GM12878 (cell line): ENCODE results near the gene TEX2. TPM values are rescaled to one million over a fixed set of nuclear protein-coding genes. Genes with fewer than 3 reads are reported as not detected.

Experiments used
- ATAC-seq: fragments of 200-7000 bp; cut with Tn5 transposase; 3 replicates; pipeline ENCODE4 v1.9.1; 2020; ENCODE audit warnings: mild to moderate bottlenecking, moderate library complexity
- BruUV-seq: library from RNA; stranded (reverse); fragments of 400-500 nt; replicated peaks from 2 replicates; lab custom pipeline; 2021; lab: Mats Ljungman, UMichigan
- CTCF ChIA-PET: fragments of 300-600 bp; sonication (Branson Sonifier 250); formaldehyde crosslinking; extraction: SDS; loops from one replicate; lab custom pipeline; 2021; ENCODE audit warnings: inconsistent platforms; lab: Yijun Ruan, JAX
- POLR2A ChIA-PET: fragments of 350-600 bp; formaldehyde crosslinking; extraction: SDS; loops from one replicate; lab custom pipeline; 2021; ENCODE audit warnings: inconsistent platforms; lab: Charles Lee
- RAD21 ChIA-PET: fragments of 300-600 bp; sonication (Branson Sonifier 250); formaldehyde crosslinking; loops from one replicate; lab custom pipeline; 2023; ENCODE audit warnings: antibody characterized with exemption; ENCODE audit not compliant: unreplicated experiment; lab: Charles Lee
- SMC1A ChIA-PET: fragments of 300-600 bp; sonication (Branson Sonifier 250); formaldehyde crosslinking; loops from one replicate; lab custom pipeline; 2023; ENCODE audit not compliant: unreplicated experiment, uncharacterized antibody; lab: Charles Lee
- DNase-seq: peaks from one replicate; pipeline ENCODE4 v3.0.0-alpha.2; 2011; ENCODE audit warnings: low read depth, low spot score
- FAIRE-seq: peaks from 3 replicates; lab custom pipeline; 2011; peaks lifted over from hg19 to GRCh38; lab: Jason Lieb, UNC
- H2AFZ ChIP-seq: 2 replicates; pipeline ENCODE4 v1.6.0; 2011; ENCODE audit warnings: low read depth, low read length, control low read depth; ENCODE audit not compliant: control insufficient read depth
- H3K27ac ChIP-seq: 2 replicates; pipeline ENCODE4 v1.5.1; 2011; ENCODE audit warnings: control low read depth; ENCODE audit not compliant: control insufficient read depth, insufficient read depth
- H3K27me3 ChIP-seq, 2 experiments: replicated peaks in 1 of 2; 2 replicates each; pipeline versions ENCODE4 v1.6.0 to v1.6.1; 2011; ENCODE audit warnings: low read length in 1 of 2; ENCODE audit not compliant: control insufficient read depth in 2 of 2, insufficient read depth in 2 of 2
- H3K36me3 ChIP-seq, 2 experiments: 2 replicates each; pipeline ENCODE4 v1.5.1; 2011; ENCODE audit warnings: low read length in 1 of 2; ENCODE audit not compliant: control insufficient read depth in 2 of 2, insufficient read depth in 2 of 2
- H3K4me1 ChIP-seq: 2 replicates; pipeline ENCODE4 v1.6.1; 2011; ENCODE audit warnings: mild to moderate bottlenecking, low read length, moderate library complexity, mixed read lengths; ENCODE audit not compliant: control insufficient read depth, insufficient read depth
- H3K4me2 ChIP-seq: 2 replicates; pipeline ENCODE4 v1.6.0; 2011; ENCODE audit warnings: control low read depth; ENCODE audit not compliant: control insufficient read depth, insufficient read depth
- H3K4me3 ChIP-seq: fragments of 200-600 bp; sonication (generic); 2 replicates; pipeline ENCODE4 v1.5.1; 2016
- H3K79me2 ChIP-seq: 2 replicates; pipeline ENCODE4 v1.6.0; 2011; ENCODE audit warnings: low read length; ENCODE audit not compliant: control insufficient read depth, insufficient read depth
- H3K9ac ChIP-seq: 2 replicates; pipeline ENCODE4 v1.8.0; 2011; ENCODE audit warnings: low read length, control low read depth, mixed read lengths; ENCODE audit not compliant: control insufficient read depth, insufficient read depth
- H3K9me3 ChIP-seq: replicated peaks from 3 replicates; pipeline ENCODE4 v1.5.1; 2011; ENCODE audit warnings: mild to moderate bottlenecking, low read length; ENCODE audit not compliant: control insufficient read depth, insufficient read depth
- H4K20me1 ChIP-seq: 2 replicates; pipeline ENCODE4 v1.6.0; 2011; ENCODE audit not compliant: control insufficient read depth, insufficient read depth
- HCFC1 ChIP-seq: fragments of 150-350 bp; IDR thresholded peaks from 2 replicates; pipeline ENCODE4 v1.6.1; 2014; ENCODE audit warnings: low read length
- IKZF2 ChIP-seq, 2 experiments: fragments of 450-650 bp; IDR thresholded peaks; 2 replicates each; pipeline ENCODE4 v1.6.1; 2017; ENCODE audit warnings: mild to moderate bottlenecking in 2 of 2, moderate library complexity in 2 of 2
- MYC ChIP-seq: IDR thresholded peaks from 2 replicates; pipeline ENCODE4 v1.6.1; 2011; ENCODE audit warnings: mild to moderate bottlenecking, low read length, moderate library complexity, inconsistent platforms; ENCODE audit not compliant: insufficient read depth, insufficient replicate concordance, insufficient read length, severe bottlenecking
- PAX5 ChIP-seq: IDR thresholded peaks from 2 replicates; pipeline ENCODE4 v1.6.1; 2011; ENCODE audit warnings: low read depth, low read length, borderline replicate concordance
- POLR2AphosphoS2 ChIP-seq: IDR thresholded peaks from 2 replicates; pipeline ENCODE4 v1.6.1; 2011; ENCODE audit warnings: low read depth, mild to moderate bottlenecking, low read length, improper control_type of control experiment, moderate library complexity
- POLR2AphosphoS5 ChIP-seq: IDR thresholded peaks from 2 replicates; pipeline ENCODE4 v1.6.1; 2011; ENCODE audit warnings: mild to moderate bottlenecking, low read length, inconsistent platforms
- SUZ12 ChIP-seq: fragments of 200-600 bp; sonication (generic); IDR thresholded peaks from one replicate; pipeline ENCODE4 v1.6.1; 2018; ENCODE audit warnings: antibody characterized with exemption, mild to moderate bottlenecking; ENCODE audit not compliant: unreplicated experiment
- TBL1XR1 ChIP-seq: IDR thresholded peaks from 2 replicates; pipeline ENCODE4 v1.6.1; 2012; ENCODE audit warnings: low read depth, low read length, improper control_type of control experiment
- TCF12 ChIP-seq: IDR thresholded peaks from 2 replicates; pipeline ENCODE4 v1.6.1; 2011; ENCODE audit warnings: low read depth, mild to moderate bottlenecking, low read length
- TCF7 ChIP-seq: IDR thresholded peaks from 2 replicates; pipeline ENCODE4 v1.6.1; 2014; ENCODE audit warnings: antibody characterized with exemption, borderline replicate concordance
- WGBS: methylation state at CpG from one replicate; pipeline ENCODE4 v1.1.6; 2016; ENCODE audit warnings: low lambda C conversion rate; ENCODE audit not compliant: insufficient replicate concordance, insufficient coverage; ENCODE audit errors: missing lambda C conversion rate; 5-methylcytosine and 5-hydroxymethylcytosine counted together
- in situ Hi-C: fragments of 300-500 bp; cut with MboI; formaldehyde crosslinking; loops from 9 replicates; pipeline ENCODE4 v1.14.3; 2018; ENCODE audit warnings: mixed read lengths
- intact Hi-C: fragments of 100-400 bp; cut with micrococcal nuclease; formaldehyde crosslinking; loops from one replicate; pipeline ENCODE4 v1.14.2; 2022; ENCODE audit not compliant: unreplicated experiment
- polyA plus RNA-seq, 11 experiments: library from polyadenylated mRNA; depleted of rRNA in 4 of 11; unstranded in 6 of 11; stranded (reverse) in 5 of 11; fragments of >200 nt; fragmentation: Nextera tagmentation in 4 of 11; fragmentation: Illumina TruSeq in 1 of 11; extraction: Ambion mirVana in 4 of 11; extraction: Trizol in 1 of 11; gene quantifications; 1 replicate in 1 of 11; 2 replicates in 10 of 11; pipeline versions ENCODE4 v1.2.1 to v1.2.3, GENCODE V29; 2011 to 2016; ENCODE audit warnings: inconsistent platforms in 2 of 11, missing spikeins in 2 of 11, low read depth in 1 of 11
- total RNA-seq, 4 experiments: library from RNA; depleted of rRNA in 3 of 4; stranded (reverse); fragments of >200 nt in 3 of 4; fragmentation: Illumina TruSeq in 1 of 4; extraction: Trizol in 1 of 4; gene quantifications; 2 replicates each; pipeline versions ENCODE4 v1.2.1 to v1.2.3, GENCODE V29; 2013 to 2021
- TF ChIP-seq, protein P1 (sequence below): fragments of 150-350 bp; IDR thresholded peaks from 2 replicates; pipeline ENCODE4 v1.6.1; 2014; ENCODE audit warnings: mild to moderate bottlenecking, low read depth, low read length

TEX2 gene
- total and polyA plus RNA-seq, 10 of the 15 experiments (the other 5 are each of a cell fraction or from before 2014, with no cell fraction given), result 3.8 to 19.9 (median 15.8) TPM

DNA sequence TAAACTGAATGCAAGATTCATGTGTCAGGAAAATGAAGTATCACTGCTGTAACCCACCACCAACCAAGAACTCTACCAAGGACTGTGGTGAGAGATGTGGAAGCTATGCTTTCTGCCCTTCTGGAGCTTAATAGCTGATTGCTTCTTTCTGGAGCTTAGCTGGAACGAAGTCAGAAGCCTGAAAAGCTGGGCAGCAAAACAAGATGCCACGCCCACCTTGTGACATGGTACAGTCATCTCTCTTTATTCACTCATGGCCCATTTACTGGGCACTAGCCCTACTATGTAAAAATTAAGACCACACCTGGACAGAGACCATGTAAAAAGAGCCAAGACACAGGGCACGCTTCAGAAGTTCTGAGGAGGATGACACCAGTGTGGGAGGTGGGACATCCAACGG is 48.1 kb downstream of the TEX2 start:
- Histone ChIP-seq H3K4me2 (no peak overlapping the region), H3K79me2 (no peaks in the 10 kb centered on the region; the same call in 1 of the 2 replicates), H3K27me3 (no peaks in the 10 kb centered on the region), H3K36me3 (peaks cover 5% of the 10 kb centered on the region in 2 experiments; a peak in 3 of 4 replicates), H3K4me3 (no peak overlapping the region), H2AFZ (no peak overlapping the region), H3K9ac (no peak overlapping the region), H3K27ac (no peak overlapping the region), H4K20me1 (no peaks in the 10 kb centered on the region), H3K9me3 (no peaks in the 10 kb centered on the region), H3K4me1 (peaks cover 22% of the 10 kb centered on the region)
- ATAC-seq (no peak), DNase-seq (no peak), FAIRE-seq (no peak)
- ChIA-PET CTCF (interaction anchor here (0.9 to 1.9 kb wide), 2 partner anchors 55 to 66 kb away, joined by 3 to 7 read pairs; no protein-coding TSS in a partner anchor), POLR2A (no interaction called here), RAD21 (no interaction called here), SMC1A (interaction anchor here (1.0 kb wide), 1 partner anchor 8 kb away, joined by 5 read pairs; no protein-coding TSS in a partner anchor)
- in situ Hi-C loops (no loop called here), intact Hi-C loops (no loop called here)
- WGBS, result 91% methylated on average over 4 of the region's 4 CpGs
- no TSS peak for BruUV-seq
- TF ChIP-seq TCF12, result no peak
- no peak for TF ChIP-seq SUZ12
- TF ChIP-seq, protein P1, sequence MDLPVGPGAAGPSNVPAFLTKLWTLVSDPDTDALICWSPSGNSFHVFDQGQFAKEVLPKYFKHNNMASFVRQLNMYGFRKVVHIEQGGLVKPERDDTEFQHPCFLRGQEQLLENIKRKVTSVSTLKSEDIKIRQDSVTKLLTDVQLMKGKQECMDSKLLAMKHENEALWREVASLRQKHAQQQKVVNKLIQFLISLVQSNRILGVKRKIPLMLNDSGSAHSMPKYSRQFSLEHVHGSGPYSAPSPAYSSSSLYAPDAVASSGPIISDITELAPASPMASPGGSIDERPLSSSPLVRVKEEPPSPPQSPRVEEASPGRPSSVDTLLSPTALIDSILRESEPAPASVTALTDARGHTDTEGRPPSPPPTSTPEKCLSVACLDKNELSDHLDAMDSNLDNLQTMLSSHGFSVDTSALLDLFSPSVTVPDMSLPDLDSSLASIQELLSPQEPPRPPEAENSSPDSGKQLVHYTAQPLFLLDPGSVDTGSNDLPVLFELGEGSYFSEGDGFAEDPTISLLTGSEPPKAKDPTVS, result no peak
- TF ChIP-seq HCFC1, result no peak
- TF ChIP-seq MYC, result no peak
- TF ChIP-seq IKZF2 (IDR thresholded peaks at IDR 0.05), result no peak
- TF ChIP-seq PAX5, result no peak
- TF ChIP-seq TCF7, result no peak
- TF ChIP-seq POLR2AphosphoS5, result no peak
- no peak for TF ChIP-seq TBL1XR1
- no peak for TF ChIP-seq POLR2AphosphoS2
